GM21825 (cell line): Measurements from ENCODE around the gene FIZ1.

Experiments used
- ATAC-seq: cut with Tn5 transposase; IDR thresholded peaks from one replicate; pipeline ENCODE4 v1.9.1; 2021; ENCODE audit warnings: mild to moderate bottlenecking, moderate library complexity; ENCODE audit not compliant: unreplicated experiment

The FIZ1 gene

DNA sequence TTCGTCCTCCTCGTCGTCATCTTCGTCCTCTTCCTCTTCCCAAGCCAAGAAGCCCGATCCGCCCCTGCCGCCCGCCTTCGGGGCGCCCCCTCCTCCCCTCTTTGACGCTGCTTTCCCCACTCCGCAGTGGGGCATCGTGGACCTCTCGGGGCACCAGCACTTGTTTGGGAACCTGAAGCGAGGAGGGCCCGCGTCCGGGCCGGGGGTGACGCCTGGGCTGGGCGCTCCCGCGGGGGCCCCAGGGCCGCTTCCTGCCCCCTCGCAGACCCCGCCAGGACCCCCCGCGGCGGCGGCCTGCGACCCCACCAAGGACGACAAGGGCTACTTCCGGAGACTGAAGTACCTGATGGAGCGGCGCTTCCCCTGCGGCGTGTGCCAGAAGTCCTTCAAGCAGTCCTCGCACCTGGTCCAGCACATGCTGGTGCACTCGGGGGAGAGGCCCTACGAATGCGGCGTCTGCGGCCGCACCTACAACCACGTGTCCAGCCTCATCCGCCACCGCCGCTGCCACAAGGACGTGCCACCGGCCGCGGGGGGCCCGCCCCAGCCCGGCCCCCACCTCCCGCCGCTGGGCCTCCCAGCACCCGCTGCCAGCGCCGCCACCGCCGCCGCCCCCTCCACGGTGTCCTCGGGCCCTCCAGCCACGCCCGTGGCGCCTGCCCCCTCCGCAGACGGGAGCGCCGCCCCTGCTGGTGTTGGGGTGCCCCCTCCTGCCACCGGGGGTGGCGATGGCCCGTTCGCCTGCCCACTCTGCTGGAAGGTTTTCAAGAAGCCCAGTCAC is 14.8 kb upstream of the FIZ1 start:
- ATAC-seq, result no peak

DNA sequence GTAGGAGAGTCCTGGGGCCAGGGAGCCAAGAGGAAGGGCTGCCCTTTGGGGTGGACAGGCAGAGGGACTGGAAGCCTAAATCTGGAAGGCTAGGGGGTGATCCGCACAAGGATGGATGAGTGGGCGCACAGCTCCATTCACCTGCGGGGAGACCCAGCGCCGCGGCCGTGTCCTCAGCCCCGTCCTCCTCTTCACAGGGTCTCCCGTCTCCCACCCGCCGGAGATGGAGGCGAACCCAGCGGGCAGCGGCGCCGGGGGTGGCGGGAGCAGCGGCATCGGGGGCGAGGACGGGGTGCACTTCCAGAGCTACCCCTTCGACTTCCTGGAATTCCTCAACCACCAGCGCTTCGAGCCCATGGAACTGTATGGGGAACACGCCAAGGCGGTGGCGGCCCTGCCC is 14.1 kb upstream of the FIZ1 start:
- no peak for ATAC-seq

DNA sequence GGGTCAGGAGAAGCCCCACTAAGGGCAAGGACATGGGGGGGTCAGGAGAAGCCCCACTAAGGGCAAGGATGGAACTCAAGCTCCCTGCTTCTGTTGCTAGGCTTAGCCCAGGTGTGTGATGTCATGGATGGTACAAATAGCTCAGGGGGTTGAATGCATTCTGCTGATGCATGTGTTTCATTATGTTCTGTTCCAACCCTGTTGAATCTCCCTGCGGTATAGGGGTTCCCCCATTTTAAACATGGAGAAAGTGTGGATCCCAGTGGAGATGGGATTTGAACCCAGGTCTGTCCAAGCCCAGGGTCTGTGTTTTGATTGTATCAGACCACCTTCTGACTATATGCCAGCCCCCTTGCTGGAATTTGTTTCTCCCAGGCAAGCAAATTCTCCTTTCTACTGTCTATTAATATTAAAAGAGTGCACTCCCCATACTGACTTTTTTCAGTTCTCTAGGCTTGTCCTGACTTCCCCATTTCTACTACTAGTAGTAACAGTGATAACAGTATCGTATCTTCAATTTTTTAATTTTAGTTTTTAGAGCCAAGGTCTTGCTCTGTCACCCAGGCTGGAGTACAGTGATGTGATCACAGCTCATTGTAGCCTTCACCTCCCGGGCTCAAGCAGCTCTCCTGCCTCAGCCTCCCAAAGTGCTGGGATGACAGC is 12.8 kb upstream of the FIZ1 start:
- no peak for ATAC-seq

DNA sequence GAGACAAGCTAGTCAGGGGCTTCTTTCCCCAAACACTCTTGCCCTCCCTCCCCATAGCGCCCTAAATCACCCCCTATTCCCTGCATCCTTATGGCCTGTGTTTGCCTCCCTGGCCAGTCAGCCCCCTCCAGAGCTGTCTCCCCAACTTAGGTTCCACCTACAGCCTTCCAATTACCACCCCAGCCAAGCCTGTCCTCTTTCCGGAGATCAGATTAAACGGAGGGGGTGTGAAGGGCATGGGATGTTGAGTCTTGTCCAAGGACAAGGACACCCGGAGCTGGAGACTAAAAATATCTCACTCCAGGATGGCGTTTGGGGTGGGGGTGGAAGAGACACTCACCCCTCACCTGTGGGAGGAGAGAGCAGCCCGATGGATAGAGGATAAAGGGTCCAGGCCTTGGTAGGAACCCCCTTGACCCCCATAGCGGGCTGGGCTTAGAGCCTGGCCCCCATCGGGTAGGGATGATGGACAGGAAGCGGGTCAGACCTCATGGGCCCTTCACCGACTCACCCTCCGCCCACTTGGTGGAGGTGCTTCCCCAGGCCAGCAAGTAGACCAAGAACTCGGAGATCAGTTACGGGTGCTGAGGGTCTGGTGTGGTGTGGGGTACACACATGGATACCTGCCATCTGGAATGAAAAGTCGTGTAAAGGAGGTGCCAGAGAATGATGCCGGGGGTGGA is 12.1 kb upstream of the FIZ1 start:
- no peak for ATAC-seq

DNA sequence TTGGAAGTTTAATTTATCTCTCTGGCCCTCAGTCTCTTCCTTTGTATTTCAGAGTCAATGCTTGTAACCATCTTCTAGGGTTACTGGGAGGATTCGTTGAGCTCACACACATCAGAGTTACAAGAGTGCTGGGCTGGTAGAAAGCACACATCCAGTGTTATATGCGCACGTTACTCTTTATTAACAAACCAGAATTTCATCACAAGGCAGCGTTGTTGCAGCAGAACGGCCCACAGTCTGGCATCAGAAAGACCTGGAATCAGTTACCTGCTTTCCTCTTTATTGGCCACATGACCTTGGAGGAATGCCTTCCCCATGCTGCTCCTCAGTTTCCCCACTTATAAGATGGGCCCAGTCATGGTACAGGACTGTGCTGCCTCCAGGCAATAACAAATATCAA is 10.0 kb upstream of the FIZ1 start:
- no peak for ATAC-seq

DNA sequence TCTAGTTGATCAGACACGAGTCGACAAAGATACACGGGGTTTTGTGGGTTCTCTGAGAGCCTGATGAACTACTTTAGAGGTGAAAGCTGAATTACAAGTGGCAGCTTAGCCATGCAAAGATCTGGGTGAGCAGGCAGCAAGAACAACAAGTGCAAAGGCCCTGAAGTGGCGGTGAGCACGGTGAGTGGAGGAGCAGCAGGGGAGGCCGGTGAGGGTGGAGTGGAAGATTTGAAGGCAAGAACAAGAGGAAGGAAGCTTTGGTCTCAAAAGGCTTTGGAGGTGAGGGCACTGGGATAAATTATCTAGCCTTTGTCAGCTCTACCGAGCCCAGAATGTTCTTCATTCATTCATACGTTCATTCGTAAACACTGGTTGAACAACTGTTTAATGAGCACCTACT is 7.5 kb upstream of the FIZ1 start:
- ATAC-seq, result no peak

DNA sequence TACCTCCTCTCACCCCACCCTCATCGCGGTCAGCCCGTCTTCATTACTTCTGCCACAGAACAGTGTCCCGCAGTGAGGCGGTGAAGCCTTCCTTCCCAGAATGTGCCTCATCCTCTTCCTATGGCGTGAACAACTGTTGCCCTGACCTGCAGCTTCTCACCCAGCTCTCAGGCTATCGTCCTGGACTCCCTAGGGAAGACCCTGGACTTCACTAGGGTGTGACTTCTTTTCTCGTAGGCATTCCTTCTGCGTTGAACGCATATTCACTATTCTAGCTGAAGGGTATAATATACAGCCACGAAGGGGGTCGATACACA is 7.1 kb upstream of the FIZ1 start:
- ATAC-seq, result no peak

DNA sequence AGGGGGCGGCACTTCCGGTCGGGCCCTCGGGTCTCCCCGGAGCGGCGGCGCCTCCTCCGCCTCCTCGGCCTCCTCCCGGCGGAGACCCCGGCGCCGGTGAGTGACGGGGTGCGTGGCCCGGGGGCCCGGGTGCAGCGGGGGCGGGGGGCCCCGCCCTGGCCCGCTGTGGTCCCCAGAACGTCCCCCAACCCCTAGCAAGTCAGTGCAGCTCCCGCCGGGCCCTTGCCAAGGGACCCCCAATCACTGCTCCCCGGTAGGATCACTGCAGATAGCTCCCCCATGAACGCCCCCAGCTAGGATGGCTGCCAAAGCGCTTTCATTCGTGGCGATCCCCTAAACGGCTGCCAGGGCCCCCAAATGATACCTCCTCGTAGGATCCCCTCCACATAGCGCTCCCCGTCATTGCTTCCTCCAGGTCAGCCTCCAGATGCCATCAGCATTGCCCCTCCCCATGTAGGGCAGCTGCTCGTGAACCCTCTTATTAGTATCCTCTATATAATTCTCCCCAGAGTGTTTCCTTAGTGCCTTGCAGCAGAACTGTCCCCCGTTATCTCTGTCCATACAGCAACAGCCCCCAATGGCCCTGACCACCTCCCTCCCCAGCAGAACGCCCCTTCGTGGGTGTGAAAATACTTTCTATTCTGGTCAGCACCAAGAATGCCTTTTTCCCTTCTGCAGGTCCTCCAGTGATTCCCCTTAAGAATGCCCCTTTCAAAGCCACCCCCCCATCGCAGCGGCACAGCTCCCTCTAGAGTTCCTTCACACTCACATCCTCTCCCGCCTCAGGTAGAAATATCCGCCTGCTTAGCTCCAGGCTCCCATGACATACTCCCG is 6.5 kb upstream of the FIZ1 start, which contains the start of gene ZNF865:
Gene ZNF865 (plus strand): TSS at position 11 of the 834 bp plus-strand sequence. CDS start 7,972 bp downstream, outside the sequence.
- ATAC-seq, result peak; percentile 25

DNA sequence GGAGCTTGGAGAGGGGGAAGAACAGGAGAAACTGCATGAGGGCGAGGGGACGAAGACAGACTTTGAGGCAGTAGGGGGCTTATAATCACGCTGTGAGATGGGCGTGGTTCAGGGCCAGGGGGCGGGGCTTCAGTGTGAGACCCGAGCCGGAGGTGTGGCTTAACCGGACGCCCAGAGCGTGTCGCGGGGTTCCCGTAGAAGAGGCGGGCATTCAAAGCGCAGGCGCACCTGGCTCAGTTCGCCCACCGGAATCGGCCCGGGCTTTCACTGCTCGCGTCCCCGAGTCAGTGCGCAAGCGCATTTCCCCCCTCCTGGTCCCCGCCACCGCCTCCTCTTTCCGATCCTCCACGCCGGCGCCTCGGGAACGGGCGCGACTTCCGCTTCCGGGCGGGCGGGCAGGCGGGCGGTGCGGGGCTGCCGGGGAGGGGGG is 5.9 kb upstream of the FIZ1 start:
- ATAC-seq, result peak; percentile 51

DNA sequence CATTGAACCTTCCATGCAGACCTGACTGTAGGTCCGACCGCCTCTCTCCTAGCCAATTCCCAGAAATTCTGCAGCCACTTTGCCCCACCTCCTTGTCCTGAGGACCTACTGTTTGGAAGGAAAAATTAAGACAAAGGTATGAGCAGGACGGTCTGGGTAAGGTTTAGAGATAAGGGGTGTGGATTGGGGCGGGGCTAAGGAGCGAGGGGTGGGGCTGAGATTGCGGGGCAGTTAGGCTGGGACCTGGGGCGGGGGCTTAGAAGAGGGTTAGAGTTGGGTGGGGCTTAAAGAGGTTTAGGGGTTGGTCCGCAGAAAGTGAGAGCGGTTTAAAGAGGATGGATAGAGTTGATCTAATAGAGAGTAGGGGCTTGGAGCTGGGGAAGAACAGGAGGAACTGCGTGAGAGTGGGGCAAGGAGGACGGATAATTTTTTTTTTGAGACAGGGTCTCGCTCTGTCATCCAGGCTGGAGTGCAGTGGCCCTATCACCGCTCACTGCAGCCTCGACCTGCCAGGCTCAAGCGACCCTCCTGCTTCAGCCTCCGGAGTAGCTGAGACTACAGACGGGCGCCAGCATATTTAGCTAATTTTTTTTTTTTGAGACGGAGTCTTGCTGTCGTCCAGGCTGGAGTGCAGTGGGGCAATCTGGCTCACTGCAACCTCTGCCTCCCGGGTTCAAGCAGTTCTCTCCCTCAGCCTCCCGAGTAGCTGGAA is 4.4 kb upstream of the FIZ1 start:
- ATAC-seq, result no peak

DNA sequence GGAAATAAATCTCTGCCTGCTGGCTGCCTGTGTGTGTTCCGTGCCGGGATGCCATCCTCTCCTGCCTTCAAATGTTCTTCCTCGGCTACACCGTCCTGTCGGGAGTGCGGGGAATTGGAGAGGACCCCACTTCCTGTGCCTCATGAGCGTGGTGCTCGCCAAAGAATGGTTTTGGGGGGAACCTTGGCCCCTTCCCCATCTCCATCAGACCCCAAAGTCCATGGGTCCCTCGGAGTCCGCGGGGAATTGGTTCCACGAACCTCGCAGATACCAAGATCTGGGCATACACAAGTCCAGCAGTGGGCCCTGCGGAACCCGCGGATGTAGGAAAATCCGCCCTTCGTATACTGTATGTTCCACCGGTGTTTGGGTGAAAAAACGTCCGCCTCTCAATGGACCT is 3.8 kb upstream of the FIZ1 start:
- ATAC-seq, result no peak

DNA sequence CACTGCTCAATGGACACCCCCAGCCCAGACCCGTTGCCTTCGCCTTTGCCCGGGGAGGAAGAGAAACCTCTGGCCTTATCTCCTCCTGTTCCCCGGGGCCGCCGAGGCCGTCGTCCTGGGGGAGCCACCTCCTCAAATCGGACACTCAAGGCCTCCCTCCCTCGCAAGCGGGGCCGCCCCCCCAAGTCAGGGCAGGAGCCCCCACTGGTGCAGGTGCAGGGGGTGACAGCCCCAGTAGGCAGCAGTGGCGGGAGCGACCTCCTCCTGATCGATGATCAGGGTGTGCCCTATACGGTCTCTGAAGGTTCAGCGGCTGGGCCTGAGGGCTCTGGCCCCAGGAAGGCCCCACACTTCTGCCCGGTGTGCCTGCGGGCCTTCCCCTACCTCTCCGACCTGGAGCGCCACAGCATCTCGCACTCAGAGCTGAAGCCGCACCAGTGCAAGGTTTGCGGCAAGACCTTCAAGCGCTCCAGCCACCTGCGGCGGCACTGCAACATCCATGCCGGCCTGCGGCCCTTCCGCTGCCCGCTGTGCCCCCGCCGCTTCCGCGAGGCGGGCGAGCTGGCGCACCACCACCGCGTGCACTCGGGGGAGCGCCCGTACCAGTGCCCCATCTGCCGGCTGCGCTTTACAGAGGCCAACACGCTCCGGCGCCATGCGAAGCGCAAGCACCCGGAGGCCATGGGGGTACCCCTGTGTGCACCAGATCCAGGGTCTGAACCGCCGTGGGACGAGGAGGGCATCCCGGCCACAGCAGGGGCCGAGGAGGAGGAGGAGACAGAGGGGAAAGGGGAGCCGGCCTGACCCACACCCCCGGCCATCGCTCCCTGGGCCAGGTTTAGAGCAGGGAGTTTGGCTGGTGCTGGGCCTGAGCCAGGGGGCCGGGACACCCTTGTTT is 3.0 kb upstream of the FIZ1 start:
- no peak for ATAC-seq

DNA sequence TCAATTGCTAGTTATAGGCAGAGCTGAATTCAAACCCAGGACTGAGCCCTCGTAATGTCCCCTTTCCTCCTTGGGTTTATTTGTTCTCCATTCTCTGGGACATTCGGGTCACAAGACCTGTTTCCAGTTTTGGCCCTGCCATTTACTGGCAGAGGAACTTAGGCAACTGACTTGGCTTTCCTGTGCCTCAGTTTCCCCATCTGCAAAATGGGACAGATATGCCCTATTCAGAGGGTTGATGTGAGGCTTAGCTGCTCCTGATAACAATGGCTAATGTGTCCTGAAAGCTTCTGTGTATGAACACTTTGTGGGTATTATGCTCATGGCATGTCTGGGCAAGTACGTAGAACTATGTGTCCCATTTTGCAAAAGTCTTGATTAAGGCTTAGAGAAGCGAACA is 1.8 kb upstream of the FIZ1 start:
- no peak for ATAC-seq

DNA sequence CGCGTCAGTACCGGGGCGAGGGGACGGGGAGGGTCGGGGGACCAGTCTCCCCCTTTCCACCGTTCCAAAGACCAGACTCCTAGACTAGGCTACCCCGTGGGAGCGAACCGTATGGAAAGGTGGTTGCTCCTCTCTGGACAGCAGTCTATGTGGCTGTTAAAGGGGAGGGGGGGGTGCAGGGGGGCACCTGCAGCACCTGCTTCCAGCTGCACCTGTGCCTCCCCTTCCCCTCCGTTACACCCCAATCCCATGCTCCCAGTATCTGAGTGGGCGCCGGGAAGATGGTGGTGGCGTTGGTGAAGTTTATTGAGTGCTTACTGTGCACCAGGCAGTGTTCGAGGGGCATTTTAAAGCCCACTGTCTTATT is 1.3 kb upstream of the FIZ1 start:
- no peak for ATAC-seq

DNA sequence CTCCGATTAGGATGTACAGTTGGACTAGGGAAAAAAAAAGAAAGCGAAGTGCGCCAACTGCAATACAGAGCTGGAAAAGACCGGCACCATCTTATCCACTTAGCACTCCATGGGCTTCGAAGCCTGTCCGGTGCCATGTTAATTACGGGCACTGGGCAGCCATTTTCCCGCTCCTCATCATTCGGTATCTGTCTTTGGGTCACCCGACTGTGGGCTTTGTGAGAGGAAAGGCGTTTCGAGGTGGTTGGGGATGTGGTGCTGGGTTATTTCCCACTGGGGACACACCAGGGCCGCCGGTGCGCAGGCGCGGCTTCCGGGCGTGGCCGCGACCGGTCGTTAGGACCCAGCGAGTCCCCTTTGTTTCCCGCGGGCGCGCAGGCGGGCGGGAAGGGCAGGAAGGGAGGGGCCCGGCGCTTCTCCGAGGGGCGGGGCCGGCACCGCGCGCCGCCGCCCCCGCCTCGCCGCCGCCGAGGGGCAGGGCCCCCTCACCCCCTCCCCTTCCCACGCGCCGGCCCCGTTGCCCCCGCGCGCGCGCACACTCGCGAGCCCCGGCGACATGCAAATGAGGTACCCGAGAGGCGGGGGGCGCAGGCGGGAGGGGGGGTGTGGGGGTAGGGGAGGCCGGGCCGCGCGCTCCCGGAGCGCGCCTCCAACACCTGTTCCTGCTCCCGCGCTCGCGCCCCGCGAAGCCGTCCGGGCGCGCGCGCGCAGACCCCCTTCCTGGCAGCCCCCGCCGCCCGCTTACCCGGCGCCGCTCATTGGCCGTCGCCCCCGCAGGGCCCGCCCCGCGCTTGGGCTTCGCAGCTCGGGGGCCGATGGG is 735 bp upstream of the FIZ1 start, which contains the start of gene ZNF524:
Gene ZNF524 (plus strand): TSS at position 447 of the 820 bp plus-strand sequence. CDS start 1,825 bp downstream, outside the sequence.
- ATAC-seq, result peak; percentile 29

DNA sequence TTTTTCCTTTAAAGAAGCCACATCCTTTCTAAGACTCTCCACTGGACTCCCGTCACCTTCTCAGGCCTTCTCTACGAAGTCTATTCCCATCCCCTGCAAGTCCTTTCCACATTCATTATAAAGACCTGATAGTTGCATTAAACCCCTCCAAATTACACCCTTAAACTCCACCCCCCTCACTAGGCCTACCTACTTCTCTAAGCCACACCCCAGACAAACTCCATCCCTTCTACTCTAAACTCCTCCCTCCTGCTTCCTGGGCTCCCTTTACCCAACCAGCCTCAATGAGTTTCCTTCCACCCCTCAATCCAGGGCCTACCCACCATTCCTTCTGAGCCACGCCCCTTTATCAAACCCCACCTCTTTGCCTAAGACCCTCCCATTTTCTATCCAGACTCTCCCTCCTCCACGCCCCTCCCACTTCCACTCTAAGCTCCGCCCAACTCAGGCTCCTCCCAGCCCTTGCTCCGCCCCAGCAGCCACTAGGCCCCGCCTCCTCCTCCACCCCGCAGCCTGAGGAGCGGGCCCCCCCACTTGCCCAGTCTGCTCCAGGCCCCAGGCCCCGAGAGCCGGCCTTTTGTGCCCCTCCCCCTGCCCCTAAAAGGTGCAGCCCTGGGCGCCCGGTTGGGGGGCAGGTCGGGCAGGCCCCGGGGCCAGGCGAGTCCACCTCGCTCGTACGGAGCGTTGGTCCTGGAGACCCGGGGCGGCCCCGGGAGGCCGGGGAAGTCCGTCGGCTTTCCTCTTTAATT is 424 bp downstream of the FIZ1 start:
- ATAC-seq, result peak; percentile 45

DNA sequence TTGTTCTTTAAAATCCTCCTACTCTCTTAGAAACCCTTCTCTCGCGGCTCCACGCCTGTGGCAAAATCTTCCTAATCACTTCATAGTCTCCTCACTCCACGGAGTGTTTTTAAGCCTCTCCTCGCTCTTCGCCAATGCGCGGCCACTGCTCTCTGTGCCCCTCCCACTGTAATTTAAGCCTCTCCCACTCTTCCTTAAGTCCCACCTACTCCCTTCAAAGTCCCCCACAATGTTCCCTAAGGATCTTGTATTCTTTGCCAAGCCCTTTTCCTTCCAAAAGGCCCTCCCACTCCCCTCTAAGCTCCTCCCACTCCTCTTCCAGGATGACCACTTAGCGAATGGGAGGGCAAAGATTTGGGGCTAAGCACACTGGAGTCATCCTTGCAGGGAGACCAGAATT is 1.3 kb downstream of the FIZ1 start:
- no peak for ATAC-seq

DNA sequence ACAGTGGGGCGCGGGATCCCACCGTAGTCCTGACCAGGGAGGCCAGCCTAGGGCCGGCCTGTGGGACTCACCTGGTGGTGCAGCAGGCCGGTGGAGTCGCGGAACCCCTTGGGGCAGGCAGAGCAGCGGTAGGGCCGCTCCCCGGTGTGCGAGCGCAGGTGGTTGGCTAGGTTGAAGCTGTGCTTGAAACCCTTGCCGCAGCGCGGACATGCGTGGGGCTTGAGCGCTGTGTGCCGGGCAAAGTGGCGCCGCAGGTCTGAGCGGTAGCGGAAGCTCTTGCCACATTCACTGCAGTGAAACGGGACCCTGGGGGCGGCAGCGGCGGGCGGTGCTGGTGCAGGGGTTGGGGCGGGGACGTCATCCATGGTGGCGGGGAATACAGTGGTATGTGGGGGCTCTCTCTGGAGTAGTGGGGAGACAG is 1.8 kb downstream of the FIZ1 start:
- ATAC-seq, result no peak
